Right lobe of liver (tissue), 4 donors: ENCODE results near the gene SRCIN1.

Experiments used
- POLR2A ChIP-seq: fragments of 450-650 bp; IDR thresholded peaks from one replicate; pipeline ENCODE4 v1.6.1; 2017; ENCODE audit warnings: antibody characterized with exemption, mild to moderate bottlenecking
- TF ChIP-seq, protein P1 (sequence below), 4 donors: fragments of 200-600 bp in 3 of 4; fragments of 450-650 bp in 1 of 4; IDR thresholded peaks; one replicate each; pipeline versions ENCODE4 v1.5.1 to v1.8.0; 2016 to 2022; ENCODE audit warnings: antibody characterized with exemption in 4 of 4, mild to moderate bottlenecking in 2 of 4
- donor health status: DM: no; HTN: no; CAD: no.
- donor health status: DM: no; HTN: no; CAD: no.
- donor health status: DM: no; HTN: yes; CAD: no.

DNA sequence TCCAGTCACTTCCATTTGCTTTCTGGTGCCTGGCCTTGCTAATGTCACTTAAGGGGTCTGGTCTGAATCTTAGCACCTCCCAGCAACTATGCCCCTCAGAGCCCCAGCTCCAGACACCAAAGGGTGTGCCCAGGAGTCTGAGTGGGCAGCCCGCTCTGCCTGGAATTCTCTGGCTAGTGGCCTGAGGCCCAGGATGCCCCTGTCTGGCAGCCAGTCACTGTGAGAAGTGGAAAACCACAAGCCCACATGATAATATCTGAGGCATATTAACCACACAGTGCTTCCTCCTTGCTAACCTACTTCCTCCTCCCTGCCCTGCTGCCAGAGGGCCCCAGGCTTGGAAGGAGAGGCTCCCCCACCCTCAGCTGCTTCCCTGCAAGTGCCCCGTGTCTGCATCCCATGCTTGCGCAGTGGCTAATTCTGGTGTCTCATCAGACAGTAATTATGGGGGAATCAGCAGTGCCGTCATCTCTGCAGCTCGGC lies 14.0 kb downstream of the SRCIN1 start:
- TF ChIP-seq, protein P1, sequence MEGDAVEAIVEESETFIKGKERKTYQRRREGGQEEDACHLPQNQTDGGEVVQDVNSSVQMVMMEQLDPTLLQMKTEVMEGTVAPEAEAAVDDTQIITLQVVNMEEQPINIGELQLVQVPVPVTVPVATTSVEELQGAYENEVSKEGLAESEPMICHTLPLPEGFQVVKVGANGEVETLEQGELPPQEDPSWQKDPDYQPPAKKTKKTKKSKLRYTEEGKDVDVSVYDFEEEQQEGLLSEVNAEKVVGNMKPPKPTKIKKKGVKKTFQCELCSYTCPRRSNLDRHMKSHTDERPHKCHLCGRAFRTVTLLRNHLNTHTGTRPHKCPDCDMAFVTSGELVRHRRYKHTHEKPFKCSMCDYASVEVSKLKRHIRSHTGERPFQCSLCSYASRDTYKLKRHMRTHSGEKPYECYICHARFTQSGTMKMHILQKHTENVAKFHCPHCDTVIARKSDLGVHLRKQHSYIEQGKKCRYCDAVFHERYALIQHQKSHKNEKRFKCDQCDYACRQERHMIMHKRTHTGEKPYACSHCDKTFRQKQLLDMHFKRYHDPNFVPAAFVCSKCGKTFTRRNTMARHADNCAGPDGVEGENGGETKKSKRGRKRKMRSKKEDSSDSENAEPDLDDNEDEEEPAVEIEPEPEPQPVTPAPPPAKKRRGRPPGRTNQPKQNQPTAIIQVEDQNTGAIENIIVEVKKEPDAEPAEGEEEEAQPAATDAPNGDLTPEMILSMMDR (IDR thresholded peaks at IDR 0.05) = no peak
- no peak for TF ChIP-seq POLR2A
